ENCODE measurements around the gene RBMS3.

RBMS3 gene

DNA sequence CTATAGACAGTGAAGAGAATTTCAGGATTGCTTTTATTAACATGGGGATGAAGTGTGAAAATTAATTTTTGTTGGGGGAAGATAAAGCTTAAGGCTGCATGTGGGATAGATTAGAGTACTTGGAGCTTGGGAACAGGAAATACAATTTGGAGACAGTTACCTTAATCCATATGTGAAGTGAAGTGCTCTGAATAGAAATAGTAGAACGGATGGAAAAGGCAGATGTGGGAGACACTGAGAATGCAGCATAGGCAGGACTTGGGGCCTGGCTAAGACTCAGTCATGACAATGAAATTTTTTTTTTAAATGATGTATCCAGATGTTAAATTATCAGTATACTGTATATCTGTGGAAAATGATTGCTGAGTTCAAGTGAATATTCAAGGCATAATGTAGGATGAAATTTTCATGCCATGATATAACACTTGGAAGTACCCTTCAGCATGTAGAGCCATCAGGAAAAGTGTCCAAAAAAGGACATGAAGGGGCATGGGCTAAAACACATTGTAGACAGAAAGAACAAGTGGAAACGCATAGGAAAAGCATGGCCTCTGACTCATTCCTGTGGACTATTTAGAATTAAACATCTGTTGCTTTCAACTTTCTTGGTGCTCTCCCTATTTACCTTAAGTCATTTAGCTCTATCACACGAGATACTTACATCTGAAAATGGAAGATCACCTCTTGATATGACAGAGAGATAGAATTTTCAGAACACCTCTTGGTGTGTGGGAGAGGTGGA lies 134.8 kb downstream of the RBMS3 start:
- H3K4me1 ChIP-seq: peaks cover 20% of the 10 kb centered on the region
- H3K9me3 ChIP-seq: no peaks in the 10 kb centered on the region
- TF ChIP-seq Cebpa-rat (IDR thresholded peaks at IDR 0.05): no peak
- no peak overlapping the region for H3K4me3 ChIP-seq
- no peak overlapping the region for H3K9ac ChIP-seq
- H3K27me3 ChIP-seq: no peaks in the 10 kb centered on the region
- H4K20me1 ChIP-seq: no peaks in the 10 kb centered on the region
- no peaks in the 10 kb centered on the region for H3K36me3 ChIP-seq
- no peak overlapping the region for H3K4me2 ChIP-seq
- no peak overlapping the region for H3K27ac ChIP-seq

DNA sequence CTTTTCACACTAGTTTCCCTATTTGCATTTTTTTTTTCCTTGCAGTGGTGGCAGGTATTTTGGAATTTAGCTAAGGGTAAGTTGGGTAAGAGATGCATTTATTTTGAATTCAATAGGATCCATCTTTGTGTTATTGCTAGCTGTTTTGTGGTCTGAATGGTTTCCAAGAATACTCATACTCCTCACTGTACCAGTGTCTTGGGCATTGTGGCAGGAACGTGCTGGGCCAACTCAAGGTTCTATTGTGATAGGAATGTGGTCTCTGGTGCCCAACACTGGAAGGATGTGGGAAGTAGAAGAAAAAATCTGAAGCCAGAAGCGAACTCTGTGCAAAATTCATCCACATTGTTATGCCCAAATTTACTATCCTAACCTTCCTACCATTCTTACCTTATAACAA lies 135.6 kb downstream of the RBMS3 start:
- Histone ChIP-seq H3K9ac (no peak overlapping the region), H4K20me1 (no peaks in the 10 kb centered on the region), H3K36me3 (no peaks in the 10 kb centered on the region), H3K27ac (no peak overlapping the region), H3K4me1 (peaks cover 11% of the 10 kb centered on the region), H3K4me2 (no peak overlapping the region), H3K9me3 (no peaks in the 10 kb centered on the region), H3K27me3 (no peaks in the 10 kb centered on the region), H3K4me3 (no peak overlapping the region)
- TF ChIP-seq Cebpa-rat (IDR thresholded peaks at IDR 0.05): no peak

- Histone ChIP-seq H3K4me3 (no peak overlapping the region), H3K27me3 (no peaks in the 10 kb centered on the region), H3K27ac (no peak overlapping the region), H3K36me3 (no peaks in the 10 kb centered on the region), H3K9me3 (no peaks in the 10 kb centered on the region), H3K9ac (no peak overlapping the region), H3K4me2 (no peak overlapping the region), H3K4me1 (no peaks in the 10 kb centered on the region), H4K20me1 (no peaks in the 10 kb centered on the region)
- TF ChIP-seq Cebpa-rat (IDR thresholded peaks at IDR 0.05): no peak
Measured at GRCh38 chr3:29420106-29420505, 139.2 kb downstream of the RBMS3 start.

DNA sequence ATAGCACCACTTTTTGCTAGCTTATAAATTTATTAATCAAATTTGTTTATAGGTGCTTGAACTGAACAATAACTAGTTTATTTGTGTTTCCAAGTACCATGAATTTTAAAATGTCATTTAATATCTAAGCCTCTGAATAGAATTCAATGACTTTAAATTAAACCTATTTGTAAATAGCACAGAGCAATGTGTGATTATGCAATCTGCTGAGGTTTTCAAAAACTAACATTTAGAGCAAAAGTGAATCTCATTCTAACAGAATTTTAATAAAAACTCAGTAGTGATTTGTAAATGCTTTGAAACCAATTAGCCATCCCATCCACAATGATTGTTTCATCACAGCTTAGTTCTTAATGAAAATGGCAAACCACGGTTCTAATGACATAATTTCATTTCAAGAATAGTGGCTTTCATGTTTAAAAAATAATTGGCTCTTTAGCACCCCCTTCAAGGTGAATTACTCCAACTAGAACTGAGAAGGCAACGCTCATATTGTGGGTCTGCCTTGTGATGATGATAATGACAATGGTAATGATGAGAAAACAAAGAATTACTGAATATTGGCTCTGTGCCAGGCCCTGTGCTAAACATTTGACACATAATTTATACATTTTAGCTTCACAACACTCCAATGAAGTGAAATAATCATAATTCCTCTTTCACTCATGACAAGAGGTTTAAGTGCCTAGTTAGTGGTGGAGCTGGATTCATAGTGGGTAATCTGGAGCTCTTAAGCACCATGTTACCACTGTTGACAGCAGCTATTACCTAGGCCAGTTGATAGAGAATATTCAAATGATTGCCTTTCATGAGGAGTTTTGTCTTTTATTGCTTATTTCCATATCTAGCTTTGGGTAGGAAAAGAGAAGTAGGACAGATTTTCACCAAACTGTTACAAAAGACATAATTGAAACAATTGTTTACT lies 145.7 kb downstream of the RBMS3 start:
- TF ChIP-seq Cebpa-rat (IDR thresholded peaks at IDR 0.05): no peak
- no peak overlapping the region for H3K4me3 ChIP-seq

GRCh38 chr3:29427266-29428103 lies 146.6 kb downstream of the RBMS3 start:
- H3K36me3 ChIP-seq: no peaks in the 10 kb centered on the region
- H3K4me2 ChIP-seq: no peak overlapping the region
- no peak overlapping the region for H3K9ac ChIP-seq
- H3K27ac ChIP-seq: no peak overlapping the region
- H4K20me1 ChIP-seq: no peaks in the 10 kb centered on the region
- no peak overlapping the region for H3K4me3 ChIP-seq
- H3K4me1 ChIP-seq: no peaks in the 10 kb centered on the region
- no peak for TF ChIP-seq Cebpa-rat (IDR thresholded peaks at IDR 0.05)
- no peaks in the 10 kb centered on the region for H3K9me3 ChIP-seq
- no peaks in the 10 kb centered on the region for H3K27me3 ChIP-seq

More for the DNA sequence above, 145.7 kb downstream of the RBMS3 start:
- Histone ChIP-seq H3K4me2 (no peak overlapping the region), H3K27ac (no peak overlapping the region), H3K36me3 (no peaks in the 10 kb centered on the region), H4K20me1 (no peaks in the 10 kb centered on the region), H3K9me3 (no peaks in the 10 kb centered on the region), H3K4me1 (no peaks in the 10 kb centered on the region), H3K27me3 (no peaks in the 10 kb centered on the region), H3K9ac (no peak overlapping the region)

- Histone ChIP-seq H3K27ac (no peak overlapping the region), H3K4me1 (no peaks in the 10 kb centered on the region), H3K27me3 (no peaks in the 10 kb centered on the region), H4K20me1 (no peaks in the 10 kb centered on the region), H3K36me3 (no peaks in the 10 kb centered on the region), H3K4me3 (no peak overlapping the region), H3K9me3 (no peaks in the 10 kb centered on the region), H3K9ac (no peak overlapping the region), H3K4me2 (no peak overlapping the region)
- TF ChIP-seq Cebpa-rat (IDR thresholded peaks at IDR 0.05): no peak
Measured at GRCh38 chr3:29429055-29429679, 148.3 kb downstream of the RBMS3 start.

DNA sequence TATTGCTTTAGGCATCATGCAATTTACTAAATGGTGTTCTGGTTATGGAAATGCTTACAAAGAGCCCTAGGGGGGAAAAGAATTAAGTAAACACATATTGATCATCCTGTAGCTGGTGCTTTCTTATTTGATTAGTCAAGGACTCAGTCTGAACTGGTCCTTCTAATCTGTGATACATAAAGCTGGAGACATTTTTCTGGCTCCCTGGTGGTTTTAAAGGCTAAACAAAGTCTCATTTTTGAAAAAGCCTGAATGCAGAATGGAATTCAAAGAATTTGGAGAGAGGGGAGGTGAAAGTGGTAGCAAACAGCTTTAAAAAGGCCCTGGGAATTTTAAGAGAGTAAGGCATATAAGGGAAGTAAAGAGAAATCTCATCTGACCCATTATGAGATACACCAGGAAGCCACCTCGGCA lies 149.7 kb downstream of the RBMS3 start:
- Histone ChIP-seq H3K4me1 (no peaks in the 10 kb centered on the region), H3K27ac (no peak overlapping the region), H3K9me3 (no peaks in the 10 kb centered on the region; the same call in 1 of the 2 replicates), H3K36me3 (no peaks in the 10 kb centered on the region), H3K9ac (no peak overlapping the region), H3K4me2 (no peak overlapping the region), H3K4me3 (no peak overlapping the region), H4K20me1 (no peaks in the 10 kb centered on the region), H3K27me3 (no peaks in the 10 kb centered on the region)
- no peak for TF ChIP-seq Cebpa-rat (IDR thresholded peaks at IDR 0.05)

DNA sequence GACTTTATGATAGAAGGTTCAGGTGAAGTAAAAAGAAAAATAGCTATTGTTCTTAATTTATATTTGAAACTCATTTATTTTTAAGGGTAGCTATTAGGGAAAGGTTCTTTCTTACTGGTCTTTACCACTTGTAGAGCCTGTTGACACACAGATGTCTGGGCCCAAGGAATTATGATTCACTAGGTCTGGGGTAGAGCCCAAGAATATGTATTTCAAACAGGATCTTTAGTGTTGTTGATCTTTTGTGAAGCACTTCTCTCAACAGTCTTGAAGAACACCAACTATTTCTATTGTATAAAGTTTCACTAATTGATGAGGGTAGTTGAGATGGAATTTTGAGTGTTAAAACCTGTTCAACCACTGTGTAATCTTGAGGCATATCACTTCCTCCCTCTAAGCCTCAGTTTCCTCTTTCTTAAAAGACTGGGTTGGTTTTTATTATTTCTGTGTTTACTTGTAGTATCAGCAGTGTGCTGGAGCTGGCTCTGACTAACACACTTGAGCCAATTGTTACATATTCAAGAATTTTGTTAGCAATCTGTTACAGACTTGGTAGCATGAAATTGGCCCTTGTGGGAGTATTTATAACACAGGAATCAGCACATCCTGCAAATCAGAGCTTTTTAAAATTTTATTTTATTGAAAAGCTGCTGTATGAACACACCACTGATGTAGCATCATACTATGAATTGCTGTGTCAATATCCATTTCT lies 155.9 kb downstream of the RBMS3 start:
- no peaks in the 10 kb centered on the region for H3K36me3 ChIP-seq
- no peak overlapping the region for H3K27ac ChIP-seq
- no peak overlapping the region for H3K4me2 ChIP-seq
- H3K9me3 ChIP-seq: no peaks in the 10 kb centered on the region; the same call in 1 of the 2 replicates
- TF ChIP-seq Cebpa-rat (IDR thresholded peaks at IDR 0.05): no peak
- H3K4me3 ChIP-seq: no peak overlapping the region
- no peaks in the 10 kb centered on the region for H4K20me1 ChIP-seq
- no peaks in the 10 kb centered on the region for H3K27me3 ChIP-seq
- H3K4me1 ChIP-seq: peaks cover 5% of the 10 kb centered on the region; the same call in 1 of the 2 replicates
- no peak overlapping the region for H3K9ac ChIP-seq

All from BLaER1 (cell line).